GM23248 (cell line): ENCODE measurements around the gene ZDHHC14.

ENCODE experiments used
- EZH2 ChIP-seq: fragments of 200-600 bp; sonication (generic); IDR thresholded peaks from 2 replicates; pipeline ENCODE4 v1.6.1; 2018; ENCODE audit warnings: antibody characterized with exemption, mild to moderate bottlenecking; ENCODE audit not compliant: insufficient read depth, poor library complexity, severe bottlenecking
- EZH2phosphoT487 ChIP-seq: fragments of 200-600 bp; sonication (generic); IDR thresholded peaks from 2 replicates; pipeline ENCODE4 v1.6.1; 2018; ENCODE audit warnings: antibody characterized with exemption, moderate library complexity, mild to moderate bottlenecking, low read depth; ENCODE audit not compliant: insufficient read depth

GRCh38 chr6:157711060-157711459, 330.1 kb downstream of the ZDHHC14 start:
- TF ChIP-seq EZH2phosphoT487 (no peak), EZH2 (no peak)
